COR-L47 (cell line): Measurements from ENCODE around the gene TBCCD1.
"Not testable (repeated sequence)": the region's sequence is repeated elsewhere in the genome, so short reads cannot be mapped to it uniquely, and the experiment has no call there.

Experiments used
- DNase-seq: peaks from one replicate; lab custom pipeline; 2025; lab: John Stamatoyannopoulos, UW

The TBCCD1 gene

DNA sequence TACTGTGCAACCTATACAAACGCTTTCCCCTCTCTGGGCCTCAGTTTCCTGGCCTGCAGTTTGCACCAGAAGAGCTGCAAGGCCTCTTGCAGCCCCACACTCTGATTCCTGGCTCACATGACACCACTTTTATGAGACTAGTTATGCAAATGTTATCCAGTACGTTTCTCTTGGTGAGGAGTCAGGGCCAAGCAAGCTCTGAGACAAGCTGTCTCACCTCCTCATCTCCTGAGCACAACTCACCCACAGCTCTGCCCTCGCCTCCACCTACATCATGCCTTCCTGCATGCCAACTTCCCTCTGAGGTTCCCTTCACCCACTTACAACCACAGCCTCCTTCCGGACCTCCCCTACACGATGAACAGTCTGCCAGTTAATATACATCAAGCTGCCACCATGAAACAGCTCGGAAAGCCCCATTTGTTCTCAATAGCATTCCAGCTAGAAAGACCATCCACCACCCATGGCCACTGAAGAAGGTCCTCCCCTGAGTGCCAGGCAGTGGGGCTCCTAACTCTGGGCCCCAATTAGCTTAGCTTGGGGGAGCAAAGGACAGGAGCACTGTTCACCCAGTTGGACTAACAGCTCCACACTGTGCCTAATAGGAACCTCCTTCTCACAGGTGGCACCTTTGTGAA lies 48.0 kb downstream of the TBCCD1 start:
- DNase-seq: no peak

DNA sequence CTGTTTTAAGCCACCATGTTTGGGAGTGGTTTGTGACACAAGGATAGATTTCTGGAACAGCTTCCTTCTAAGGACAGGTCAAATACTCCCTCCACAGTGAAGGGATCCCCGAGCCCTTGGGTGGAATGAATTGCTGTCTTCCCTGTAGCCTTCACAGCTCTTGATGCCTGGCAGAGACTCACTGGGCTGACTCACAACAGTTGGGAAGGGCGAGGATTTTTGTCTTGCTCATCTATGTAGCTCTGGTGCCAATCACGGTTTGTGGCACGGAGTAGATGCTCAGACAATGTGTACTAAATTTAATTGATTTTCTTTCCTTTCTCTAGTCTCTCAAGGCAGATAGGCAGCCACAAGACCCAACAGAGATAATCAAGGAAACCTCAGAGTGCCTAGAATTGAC lies 49.9 kb downstream of the TBCCD1 start:
- no peak for DNase-seq

DNA sequence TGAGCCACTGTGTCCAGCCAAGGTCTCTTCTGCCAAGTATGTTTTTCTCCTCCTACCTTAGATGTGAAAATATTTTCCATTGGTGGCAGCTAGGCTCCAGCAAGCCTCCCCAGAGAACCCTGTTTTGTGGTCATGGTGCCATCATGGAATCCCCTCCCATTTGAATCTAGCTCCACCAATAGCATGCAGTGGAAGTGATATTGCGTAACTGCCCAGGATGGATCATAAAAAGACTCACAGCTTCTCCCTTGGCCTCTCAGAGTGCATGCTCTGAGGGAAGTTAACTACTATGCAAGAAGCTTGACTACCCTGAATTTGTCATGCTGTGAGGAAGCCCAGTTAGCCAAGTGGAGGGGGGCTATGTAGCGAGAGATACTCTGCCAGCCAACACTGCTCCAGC lies 50.5 kb downstream of the TBCCD1 start:
- no peak for DNase-seq

DNA sequence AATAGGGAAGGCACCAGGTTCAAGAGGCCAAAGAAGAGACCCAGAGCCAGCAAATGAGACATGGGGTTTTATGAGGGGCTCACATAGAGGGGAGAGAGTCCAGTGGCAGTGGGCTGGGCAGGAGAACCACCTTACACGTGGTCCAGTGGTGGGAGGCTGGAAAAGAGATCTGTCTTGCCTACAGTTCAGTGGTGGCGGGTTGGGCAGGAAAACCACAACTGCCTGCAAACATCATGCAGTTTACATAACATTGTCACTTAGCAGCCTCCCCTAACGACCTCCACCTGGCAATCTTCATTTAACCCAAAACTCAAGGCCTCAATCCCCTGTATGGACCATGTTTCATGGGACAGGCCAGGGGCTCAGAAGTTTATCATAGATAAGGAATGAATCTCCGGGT lies 52.0 kb downstream of the TBCCD1 start:
- no peak for DNase-seq

DNA sequence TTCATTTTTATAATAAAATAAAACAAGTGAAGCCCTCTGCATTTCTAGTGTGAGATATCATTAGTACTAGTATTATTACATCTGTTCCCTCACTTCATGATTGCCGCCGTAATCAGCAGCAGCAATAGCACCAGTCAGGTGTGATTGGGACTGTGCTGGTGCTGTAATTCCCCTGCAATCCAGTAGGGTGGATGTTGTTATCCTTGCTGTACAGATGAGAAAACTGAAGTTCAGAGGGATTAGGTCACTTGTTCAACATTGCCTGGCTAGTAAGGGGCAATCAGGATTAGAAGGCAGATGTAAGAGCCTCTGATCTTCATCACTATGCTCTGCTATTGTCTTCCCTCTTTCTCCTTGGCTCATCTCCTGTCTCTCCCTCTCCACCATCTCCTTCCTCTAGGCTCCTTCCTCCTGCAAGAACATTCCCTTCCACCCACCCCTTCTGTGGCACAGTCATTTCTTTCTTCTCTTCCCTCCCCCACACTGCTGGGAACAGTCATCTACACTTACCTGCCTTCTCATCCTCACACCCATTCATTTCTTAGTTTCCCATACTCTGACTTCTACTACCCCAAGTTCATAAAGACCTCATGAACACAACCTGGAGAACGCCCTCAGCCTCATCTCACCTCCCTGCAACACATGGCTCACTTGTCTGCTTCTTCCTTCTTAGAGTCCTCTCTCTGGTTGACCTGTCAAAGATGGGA lies 52.7 kb downstream of the TBCCD1 start:
- DNase-seq: no peak

- no peak for DNase-seq
Observed at GRCh38 chr3:186513386-186513785, 53.8 kb downstream of the TBCCD1 start.

- no peak for DNase-seq
Observed at GRCh38 chr3:186512570-186513302, 54.4 kb downstream of the TBCCD1 start.

- no peak for DNase-seq
Observed at GRCh38 chr3:186511702-186512101, 55.4 kb downstream of the TBCCD1 start.

DNA sequence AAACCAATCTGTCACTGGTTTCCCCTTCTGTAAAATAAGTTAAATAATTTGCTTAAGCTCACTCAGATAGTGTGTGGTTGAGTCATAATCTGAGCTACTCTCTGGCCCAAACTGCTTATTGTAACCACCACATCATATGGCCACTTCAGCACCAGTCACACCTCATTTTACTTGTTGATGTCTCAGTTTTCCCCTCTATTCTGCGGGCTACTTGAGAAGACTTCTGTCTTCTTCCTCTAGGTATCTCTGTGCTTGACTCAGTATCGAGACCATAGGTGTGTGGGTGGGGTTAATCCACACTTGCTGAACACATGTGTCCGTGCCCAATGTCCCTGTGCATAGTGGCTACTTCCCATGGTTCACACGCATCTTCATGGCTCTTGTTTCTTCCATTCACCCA lies 55.9 kb downstream of the TBCCD1 start:
- no peak for DNase-seq

DNA sequence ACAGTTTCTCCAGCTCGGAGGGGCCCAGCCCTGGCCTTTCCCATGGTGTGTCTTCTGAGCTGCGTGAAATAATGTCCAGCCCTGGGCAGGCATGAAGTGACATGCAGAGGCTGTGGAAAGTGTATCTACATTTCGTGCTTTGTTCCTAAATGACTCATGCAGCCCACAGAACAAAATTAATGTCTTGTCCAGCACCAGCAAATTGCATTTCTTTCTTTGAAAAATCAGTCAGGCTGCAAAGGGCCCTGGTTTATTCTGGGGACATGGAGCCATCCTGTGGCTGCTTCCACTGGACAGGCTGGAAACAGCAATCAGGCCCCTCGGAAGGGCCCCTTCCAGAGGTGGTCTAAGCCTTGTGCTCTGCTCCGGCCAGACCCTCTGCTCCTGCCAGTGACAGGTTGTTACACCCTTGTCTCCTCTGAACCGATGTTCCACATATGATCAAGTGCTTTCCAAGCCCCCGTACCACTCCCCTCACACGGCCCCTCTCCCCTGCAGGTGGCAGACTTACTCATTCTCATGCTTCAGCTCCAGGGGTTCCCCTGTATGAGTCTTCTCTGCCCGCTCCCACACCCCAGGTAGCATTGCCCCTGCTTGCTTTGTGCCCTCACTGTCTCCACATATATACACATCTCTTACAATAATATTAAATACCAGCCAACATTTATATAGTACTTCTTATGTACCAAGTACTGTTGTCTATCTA lies 56.6 kb downstream of the TBCCD1 start:
- DNase-seq: no peak

DNA sequence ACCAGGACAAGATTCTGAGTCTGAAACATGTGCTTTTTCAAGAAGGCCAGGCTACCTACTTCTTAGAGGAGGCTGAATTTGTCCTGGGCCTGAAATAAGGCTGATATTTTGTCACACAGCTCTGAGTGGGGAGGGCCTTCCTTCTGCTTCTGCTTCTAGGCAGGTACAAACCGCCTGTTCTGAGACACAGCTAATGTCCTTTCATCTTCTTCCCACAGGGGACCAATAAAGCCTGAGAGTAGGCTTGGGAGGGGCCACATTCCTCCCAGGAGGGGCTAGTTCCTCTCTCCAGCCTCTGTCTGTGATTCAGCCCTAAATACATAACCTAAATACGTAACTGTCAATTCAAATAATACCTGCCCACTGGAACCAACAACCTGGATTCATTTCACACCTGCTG lies 57.7 kb downstream of the TBCCD1 start:
- no peak for DNase-seq

- no peak for DNase-seq
Observed at GRCh38 chr3:186506857-186507256, 60.3 kb downstream of the TBCCD1 start.

- no peak for DNase-seq
Observed at GRCh38 chr3:186506191-186506739, 60.9 kb downstream of the TBCCD1 start.

DNA sequence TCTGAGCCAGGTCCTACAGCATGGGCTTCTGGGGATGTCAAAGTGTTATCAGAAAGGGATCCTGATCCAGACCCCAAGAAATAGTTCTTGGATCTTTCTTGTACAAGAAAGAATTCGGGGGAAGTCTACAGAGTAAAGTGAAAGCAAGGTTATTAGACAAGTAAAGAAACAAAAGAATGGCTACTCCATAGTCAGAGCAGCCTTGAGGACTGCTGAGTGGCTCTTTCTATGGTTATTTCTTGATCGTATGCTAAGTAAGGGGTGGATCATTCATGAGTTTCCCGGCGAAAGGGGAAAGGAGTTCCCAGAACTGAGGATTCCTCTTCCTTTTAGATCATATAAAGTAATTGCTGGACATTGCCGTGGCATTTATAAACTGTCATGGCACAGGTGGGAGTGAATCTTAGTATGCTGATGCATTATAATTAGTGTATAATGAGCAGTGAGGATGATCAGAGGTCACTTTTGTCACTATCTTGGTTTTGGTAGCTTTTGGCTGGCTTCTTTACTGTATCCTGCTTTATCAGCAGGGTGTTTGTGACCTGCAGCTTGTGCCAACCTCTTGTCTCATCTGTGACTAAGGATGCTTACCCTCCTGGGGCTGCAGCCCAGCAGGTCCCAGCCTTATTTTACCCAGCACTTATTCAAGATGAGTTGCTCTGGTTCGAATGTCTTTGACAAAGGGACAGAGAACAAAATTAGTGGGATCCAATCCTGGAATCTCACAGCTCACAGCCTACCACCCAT lies 64.0 kb downstream of the TBCCD1 start:
- DNase-seq: no peak

DNA sequence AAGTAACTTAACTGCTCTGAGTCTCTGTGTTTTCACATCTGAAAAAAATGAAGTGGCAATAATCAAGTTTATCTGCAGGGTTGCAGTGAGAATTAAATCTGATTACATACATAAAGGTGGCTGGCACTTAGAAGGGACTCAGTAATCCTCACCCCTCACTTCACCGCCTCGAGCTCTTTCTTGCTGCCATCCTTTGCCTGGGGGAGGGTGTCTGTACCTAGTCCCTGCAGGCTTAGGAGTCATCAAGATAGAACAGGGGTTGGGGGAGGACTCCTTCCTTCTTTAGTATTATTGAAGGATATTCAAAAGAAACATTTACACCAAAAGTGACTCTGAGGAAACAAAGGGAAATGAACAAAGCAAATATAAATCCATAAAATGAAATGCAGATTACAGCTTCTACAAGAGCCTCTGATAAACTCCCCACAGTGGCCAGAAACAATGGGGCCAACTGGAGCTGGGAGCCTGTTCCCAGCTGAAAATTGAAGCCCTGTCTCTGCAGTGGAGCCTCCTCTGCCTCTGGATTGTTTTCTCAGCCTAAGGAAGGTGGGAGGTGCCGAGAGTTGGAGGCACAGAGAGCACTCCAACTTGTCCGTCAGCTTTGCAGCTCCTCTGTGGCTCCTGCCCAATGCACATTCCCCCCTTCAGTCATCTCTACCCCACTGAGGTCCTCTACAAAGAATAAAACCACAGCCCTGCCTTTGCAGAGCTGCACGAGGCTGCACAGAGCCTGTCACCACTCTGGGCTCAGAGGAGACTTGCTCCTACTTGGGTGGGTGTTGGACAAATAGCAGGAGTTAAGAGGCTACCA lies 64.8 kb downstream of the TBCCD1 start:
- no peak for DNase-seq

GRCh38 chr3:186499949-186500348 lies 67.2 kb downstream of the TBCCD1 start:
- not testable (repeated sequence) for DNase-seq

DNA sequence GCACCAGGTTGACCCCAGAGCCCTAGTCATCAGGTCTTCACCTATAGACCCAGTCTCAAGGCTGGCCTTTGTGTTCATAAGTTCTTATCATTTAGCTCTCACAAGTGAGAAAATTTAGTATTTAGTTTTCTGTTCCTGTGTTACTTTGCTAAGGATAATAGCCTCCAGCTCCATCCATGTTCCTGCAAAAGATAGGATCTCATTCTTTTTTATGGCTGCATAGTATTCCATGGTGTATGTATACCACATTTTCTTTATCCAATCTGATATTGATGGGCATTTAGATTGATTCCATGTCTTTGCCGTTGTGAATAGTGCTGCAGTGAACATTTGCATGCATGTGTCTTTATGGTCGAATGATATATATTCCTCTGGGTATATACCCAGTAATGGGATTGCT lies 69.1 kb downstream of the TBCCD1 start:
- DNase-seq: not testable (repeated sequence)

GRCh38 chr3:186497608-186498007 lies 69.5 kb downstream of the TBCCD1 start:
- no peak for DNase-seq

DNA sequence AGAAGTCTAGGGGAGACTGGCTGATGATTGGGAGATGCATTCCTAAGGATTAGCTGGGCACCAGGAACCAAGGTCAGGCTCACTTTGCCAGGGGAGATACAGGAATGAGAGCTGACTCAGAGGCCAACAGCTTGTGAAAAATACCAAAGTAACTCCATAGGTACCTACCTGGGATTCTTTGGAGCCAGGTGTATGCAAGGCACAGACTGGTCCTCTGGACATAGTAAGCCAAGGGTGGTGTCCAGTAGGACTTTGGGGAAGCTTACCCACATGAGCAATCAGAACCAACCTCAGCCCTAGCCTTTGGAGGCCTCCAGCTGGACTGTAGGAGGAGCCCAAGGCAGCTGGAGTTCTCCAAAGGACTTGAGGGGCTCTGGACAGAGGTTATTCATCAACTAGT lies 70.5 kb downstream of the TBCCD1 start:
- DNase-seq: no peak
